H1 (cell line): ENCODE measurements around the gene TFG. TPM values are rescaled to one million over a fixed set of nuclear protein-coding genes. Genes with fewer than 3 reads are reported as not detected.

Experiments used
- CTCF ChIA-PET: fragments of 300-600 bp; sonication (Branson Sonifier 250); formaldehyde crosslinking; loops from one replicate; lab custom pipeline; 2021; ENCODE audit not compliant: partially characterized antibody; lab: Charles Lee
- POLR2A ChIA-PET: fragments of 300-600 bp; sonication (Branson Sonifier 250); formaldehyde crosslinking; loops from one replicate; lab custom pipeline; 2021; ENCODE audit warnings: inconsistent platforms; ENCODE audit not compliant: partially characterized antibody; lab: Charles Lee
- DNase-seq, 2 experiments: peaks; one replicate each; pipeline versions ENCODE4 v3.0.0 to v3.0.0-alpha.2; 2010 to 2022; ENCODE audit warnings: low spot score in 2 of 2, low read depth in 1 of 2, mixed read lengths in 1 of 2
- FAIRE-seq: peaks from 2 replicates; lab custom pipeline; 2011; peaks lifted over from hg19 to GRCh38; lab: Jason Lieb, UNC
- H2AFZ ChIP-seq: 2 replicates; pipeline ENCODE4 v1.8.1; 2012; ENCODE audit warnings: low read length, inconsistent platforms
- H2AK5ac ChIP-seq: 2 replicates; pipeline ENCODE4 v1.6.1; 2013; ENCODE audit warnings: low read depth, low read length
- H2BK120ac ChIP-seq: replicated peaks from 2 replicates; pipeline ENCODE3; 2013; ENCODE audit warnings: low read depth, low read length, inconsistent platforms
- H2BK12ac ChIP-seq: 2 replicates; pipeline ENCODE4 v1.6.1; 2013; ENCODE audit warnings: low read depth, low read length
- H2BK15ac ChIP-seq: 2 replicates; pipeline ENCODE4 v1.6.1; 2013; ENCODE audit warnings: low read length
- H2BK20ac ChIP-seq: 2 replicates; pipeline ENCODE4 v1.6.1; 2013; ENCODE audit warnings: low read length
- H2BK5ac ChIP-seq: 2 replicates; pipeline ENCODE4 v1.6.1; 2013; ENCODE audit warnings: low read depth, low read length
- H3K14ac ChIP-seq: 2 replicates; pipeline ENCODE4 v1.6.1; 2013; ENCODE audit warnings: inconsistent platforms; ENCODE audit not compliant: insufficient read length
- H3K18ac ChIP-seq: 2 replicates; pipeline ENCODE4 v1.6.1; 2013; ENCODE audit warnings: low read length; ENCODE audit errors: extremely low read depth
- H3K23ac ChIP-seq: 2 replicates; pipeline ENCODE4 v1.6.1; 2013; ENCODE audit warnings: inconsistent platforms; ENCODE audit not compliant: insufficient read length
- H3K23me2 ChIP-seq: 2 replicates; pipeline ENCODE4 v1.6.1; 2013; ENCODE audit warnings: low read depth, low read length
- H3K27ac ChIP-seq: 2 replicates; pipeline ENCODE4 v1.6.1; 2011; ENCODE audit warnings: low read depth, low read length, inconsistent platforms
- H3K27me3 ChIP-seq, 4 experiments: replicated peaks in 1 of 4; 1 replicate in 1 of 4; 2 replicates in 3 of 4; pipeline versions ENCODE4 v1.6.1 to v1.8.1; 2011 to 2013; ENCODE audit warnings: low read length in 3 of 4, mild to moderate bottlenecking in 3 of 4, inconsistent platforms in 2 of 4, mixed read lengths in 2 of 4, moderate library complexity in 1 of 4; ENCODE audit not compliant: control insufficient read depth in 3 of 4, insufficient read depth in 3 of 4; ENCODE audit errors: extremely low read depth in 1 of 4
- H3K36me3 ChIP-seq, 4 experiments: 2 replicates each; pipeline versions ENCODE4 v1.6.1 to v1.8.1; 2011 to 2013; ENCODE audit warnings: mild to moderate bottlenecking in 4 of 4, low read length in 3 of 4, moderate library complexity in 2 of 4, control low read depth in 1 of 4, inconsistent platforms in 1 of 4; ENCODE audit not compliant: insufficient read depth in 4 of 4, control insufficient read depth in 2 of 4
- H3K4ac ChIP-seq: replicated peaks from 2 replicates; pipeline ENCODE3; 2013; ENCODE audit warnings: low read length, low read depth, mixed read lengths, inconsistent platforms; ENCODE audit not compliant: insufficient read length
- H3K4me1 ChIP-seq, 4 experiments: replicated peaks in 1 of 4; 1 replicate in 1 of 4; 2 replicates in 3 of 4; pipeline versions ENCODE4 v1.6.1 to v1.8.1; 2011 to 2013; ENCODE audit warnings: low read length in 3 of 4, inconsistent platforms in 2 of 4, mixed read lengths in 1 of 4; ENCODE audit not compliant: insufficient read depth in 4 of 4, control insufficient read depth in 3 of 4
- H3K4me2 ChIP-seq, 2 experiments: 2 replicates each; pipeline versions ENCODE4 v1.6.1 to v1.8.1; 2011 to 2013; ENCODE audit warnings: low read depth in 2 of 2, low read length in 2 of 2, control low read depth in 1 of 2, inconsistent platforms in 1 of 2, mild to moderate bottlenecking in 1 of 2; ENCODE audit not compliant: insufficient read depth in 1 of 2
- H3K4me3 ChIP-seq, 4 experiments: fragments of 200-600, 300-600 bp in 1 of 4; sonication (generic), shearing (Covaris generic), sonication (Bioruptor Twin) in 1 of 4; 2 replicates each; pipeline versions ENCODE4 v1.5.1 to v1.8.1; 2011 to 2016; ENCODE audit warnings: low read length in 4 of 4, low read depth in 3 of 4, control low read depth in 2 of 4, inconsistent platforms in 2 of 4, mild to moderate bottlenecking in 2 of 4, mixed read lengths in 1 of 4, moderate library complexity in 1 of 4; ENCODE audit not compliant: insufficient read depth in 2 of 4; ENCODE audit errors: extremely low read depth in 1 of 4
- H3K56ac ChIP-seq: replicated peaks from 2 replicates; pipeline ENCODE3; 2013; ENCODE audit warnings: low read depth, mild to moderate bottlenecking, mixed read lengths, low read length, inconsistent platforms; ENCODE audit not compliant: insufficient read length
- H3K79me1 ChIP-seq: 2 replicates; pipeline ENCODE4 v1.6.1; 2013; ENCODE audit warnings: low read depth, low read length, control low read depth
- H3K79me2 ChIP-seq, 2 experiments: 2 replicates each; pipeline versions ENCODE4 v1.6.1 to v1.8.1; 2012 to 2013; ENCODE audit warnings: low read length in 2 of 2, mild to moderate bottlenecking in 2 of 2, inconsistent platforms in 1 of 2; ENCODE audit not compliant: insufficient read depth in 2 of 2, control insufficient read depth in 1 of 2
- H3K9ac ChIP-seq, 4 experiments: replicated peaks in 1 of 4; 1 replicate in 1 of 4; 2 replicates in 3 of 4; pipeline versions ENCODE4 v1.6.1 to v1.8.1; 2011 to 2013; ENCODE audit warnings: low read depth in 3 of 4, low read length in 3 of 4, control low read depth in 2 of 4, mild to moderate bottlenecking in 2 of 4, moderate library complexity in 2 of 4, inconsistent platforms in 1 of 4; ENCODE audit errors: extremely low read depth in 1 of 4
- H3K9me3 ChIP-seq, 2 experiments: 2 replicates each; pipeline versions ENCODE4 v1.6.1 to v1.8.1; 2012 to 2013; ENCODE audit warnings: mild to moderate bottlenecking in 2 of 2, moderate library complexity in 2 of 2, control low read depth in 1 of 2, inconsistent platforms in 1 of 2, low read depth in 1 of 2, low read length in 1 of 2, mixed read lengths in 1 of 2; ENCODE audit not compliant: insufficient read depth in 2 of 2
- H4K20me1 ChIP-seq, 2 experiments: replicated peaks in 1 of 2; 2 replicates each; pipeline versions ENCODE3 to v1.8.1; 2011 to 2013; ENCODE audit warnings: inconsistent platforms in 2 of 2, low read length in 2 of 2, mild to moderate bottlenecking in 1 of 2; ENCODE audit not compliant: insufficient read depth in 2 of 2, control insufficient read depth in 1 of 2
- H4K5ac ChIP-seq: 2 replicates; pipeline ENCODE4 v1.6.1; 2013; ENCODE audit warnings: low read length, low read depth, mixed read lengths, inconsistent platforms; ENCODE audit not compliant: insufficient read length
- H4K8ac ChIP-seq: 2 replicates; pipeline ENCODE4 v1.8.0; 2013; ENCODE audit warnings: mild to moderate bottlenecking, moderate library complexity, low read length, inconsistent platforms; ENCODE audit not compliant: insufficient read depth; ENCODE audit errors: extremely low read depth
- H4K91ac ChIP-seq: replicated peaks from 2 replicates; pipeline ENCODE3; 2013; ENCODE audit warnings: low read length, mixed read lengths, inconsistent platforms; ENCODE audit not compliant: insufficient read length
- EP300 ChIP-seq, 2 experiments: IDR thresholded peaks; 1 replicate in 1 of 2; 2 replicates in 1 of 2; pipeline ENCODE4 v1.6.1; 2011 to 2012; ENCODE audit warnings: low read depth in 2 of 2, low read length in 2 of 2, mild to moderate bottlenecking in 2 of 2, borderline replicate concordance in 1 of 2, inconsistent platforms in 1 of 2, moderate library complexity in 1 of 2
- HDAC6 ChIP-seq: IDR thresholded peaks from one replicate; pipeline ENCODE4 v1.7.1; 2012; ENCODE audit warnings: low read depth, mild to moderate bottlenecking, inconsistent platforms, low read length, moderate library complexity
- KDM1A ChIP-seq: fragments of 200-600, 300-600 bp; sonication (generic); IDR thresholded peaks from 2 replicates; pipeline ENCODE4 v1.7.1; 2016; ENCODE audit warnings: mild to moderate bottlenecking, low read length, borderline replicate concordance
- RFX5 ChIP-seq: IDR thresholded peaks from 2 replicates; pipeline ENCODE4 v1.6.1; 2011; ENCODE audit warnings: low read depth, low read length, improper control_type of control experiment, borderline replicate concordance
- SIN3A ChIP-seq, 2 experiments: IDR thresholded peaks in 1 of 2; conservative IDR thresholded peaks in 1 of 2; 2 replicates each; pipeline ENCODE4 v1.6.1; 2011 to 2012; ENCODE audit warnings: low read length in 2 of 2, improper control_type of control experiment in 1 of 2, low read depth in 1 of 2, mild to moderate bottlenecking in 1 of 2
- SRF ChIP-seq: IDR thresholded peaks from 2 replicates; pipeline ENCODE4 v1.6.1; 2011; ENCODE audit warnings: mild to moderate bottlenecking, low read depth, low read length, moderate library complexity
- TAF1 ChIP-seq: IDR thresholded peaks from 2 replicates; pipeline ENCODE4 v1.6.1; 2011; ENCODE audit warnings: mild to moderate bottlenecking, low read depth, low read length
- TCF12 ChIP-seq: IDR thresholded peaks from 2 replicates; pipeline ENCODE4 v1.6.1; 2011; ENCODE audit warnings: low read depth, mild to moderate bottlenecking, low read length
- USF2 ChIP-seq: IDR thresholded peaks from 2 replicates; pipeline ENCODE4 v1.6.1; 2011; ENCODE audit warnings: low read length, improper control_type of control experiment
- WGBS, 2 experiments: shearing (Covaris generic) in 1 of 2; methylation state at CpG; one replicate each; pipeline versions ENCODE4 v1.1.6 to v1.1.7; 2013 to 2015; ENCODE audit warnings: low lambda C conversion rate in 2 of 2, mixed read lengths in 2 of 2, inconsistent platforms in 1 of 2, low coverage in 1 of 2, missing lambda C conversion rate in 1 of 2; ENCODE audit not compliant: insufficient replicate concordance in 2 of 2, insufficient coverage in 1 of 2, insufficient read length in 1 of 2; ENCODE audit errors: extremely low coverage in 1 of 2, missing lambda C conversion rate in 1 of 2; 5-methylcytosine and 5-hydroxymethylcytosine counted together
- polyA plus RNA-seq, 7 experiments: library from polyadenylated mRNA; depleted of rRNA in 3 of 7; stranded (reverse) in 5 of 7; unstranded in 2 of 7; fragments of >200 nt in 5 of 7; fragments of 200-250 nt in 2 of 7; gene quantifications; 1 replicate in 5 of 7; 2 replicates in 1 of 7; 4 replicates in 1 of 7; pipeline versions ENCODE4 v1.2.1 to v1.2.3, GENCODE V29; 2011 to 2013; ENCODE audit warnings: missing spikeins in 2 of 7, mixed read lengths in 2 of 7
- total RNA-seq: library from RNA; stranded (reverse); fragmentation: NEBNext Ultra II Directional; extraction: Animal tissue kit (Norgen Biotek cat#: 25700); gene quantifications from 2 replicates; pipeline ENCODE4 v1.2.1, GENCODE V29; 2021

The TFG gene
- total and polyA plus RNA-seq, 2 of the 8 experiments (the other 6 are each of a cell fraction or from before 2014, with no cell fraction given), result 81.9 to 98.4 TPM

DNA sequence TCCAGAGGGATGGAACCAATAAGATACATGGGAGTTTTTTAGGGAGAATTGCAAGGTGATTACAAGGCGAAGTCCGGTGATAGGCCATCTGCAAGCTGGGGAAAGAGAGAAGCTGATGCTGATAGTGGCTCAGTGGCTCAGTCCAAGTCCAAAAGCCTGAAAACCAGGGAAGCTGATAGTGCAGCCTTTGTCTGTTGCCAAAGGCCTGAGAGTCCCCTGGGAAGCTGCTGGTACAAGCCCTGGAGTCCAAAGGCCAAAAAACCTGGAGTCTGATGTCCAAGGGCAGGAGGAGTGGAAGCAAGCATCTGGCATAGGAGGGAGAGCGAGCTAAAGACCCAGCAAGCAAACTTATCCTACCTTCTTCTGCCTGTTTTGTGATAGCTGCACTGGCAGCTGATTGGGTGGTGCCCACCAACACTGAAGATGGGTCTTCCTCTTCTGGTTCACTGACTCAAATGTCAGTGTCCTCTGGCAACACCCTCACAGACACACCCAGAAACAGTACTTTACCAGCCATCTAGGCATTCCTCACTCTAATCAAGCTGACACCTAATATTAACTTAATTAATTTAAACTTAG lies 16.7 kb downstream of the TFG start:
- POLR2A ChIA-PET, result interaction anchor here (0.8 to 2.7 kb wide), 4 partner anchors 10 to 315 kb away, joined by 3 to 14 read pairs (median 6); partner anchors contain the start of gene TFG
- no peak for FAIRE-seq
- WGBS, 2 experiments, result 94% methylated on average over 3 of the region's 3 CpGs; no CpG with 5 or more reads in 1 of the 2 experiments
- no peak for TF ChIP-seq EP300 (IDR thresholded peaks at IDR 0.05; ENCODE audit: borderline replicate concordance in 1 of 2, low read depth in 2 of 2, low read length in 2 of 2)
- no peak for TF ChIP-seq SRF
- TF ChIP-seq RFX5, result no peak
- no peak for TF ChIP-seq TAF1
- TF ChIP-seq SIN3A (conservative IDR thresholded peaks at IDR 0.05 in 1 of 2, IDR thresholded peaks at IDR 0.05 in 1 of 2; ENCODE audit: low read depth in 1 of 2, low read length in 2 of 2), result no peak
- no peak for TF ChIP-seq USF2
- TF ChIP-seq HDAC6, result no peak
- TF ChIP-seq TCF12, result no peak
- TF ChIP-seq KDM1A, result no peak

More for the DNA sequence above, 16.7 kb downstream of the TFG start:
- H3K9me3 ChIP-seq, result no peaks in the 10 kb centered on the region
- no peak overlapping the region for H2AK5ac ChIP-seq
- H3K9ac ChIP-seq, result no peak overlapping the region
- H4K91ac ChIP-seq, result no peak overlapping the region
- peaks cover 0 to 44% of the 10 kb centered on the region in 2 experiments; a peak in 2 of 4 replicates for H3K79me2 ChIP-seq
- no peak overlapping the region for H2AFZ ChIP-seq
- H4K5ac ChIP-seq, result no peak overlapping the region
- H2BK120ac ChIP-seq, result no peak overlapping the region
- H3K79me1 ChIP-seq, result no peaks in the 10 kb centered on the region
- no peaks in the 10 kb centered on the region for H3K23me2 ChIP-seq
- no peak overlapping the region for H3K18ac ChIP-seq
- CTCF ChIA-PET, result interaction anchor here (1.0 to 2.3 kb wide), 5 partner anchors 10 to 263 kb away, joined by 3 to 9 read pairs (median 5); no protein-coding TSS in a partner anchor
- H3K4me3 ChIP-seq, result no peak overlapping the region
- peaks cover under 1 to 1% of the 10 kb centered on the region in 2 experiments for H4K20me1 ChIP-seq
- H3K23ac ChIP-seq, result no peak overlapping the region
- no peak overlapping the region for H2BK12ac ChIP-seq
- H3K36me3 ChIP-seq, result peaks cover 2 to 49% (median 16%) of the 10 kb centered on the region in 4 experiments; a peak in 6 of 8 replicates
- DNase-seq, result no peak
- H4K8ac ChIP-seq, result no peak overlapping the region
- H2BK20ac ChIP-seq, result no peak overlapping the region
- no peak overlapping the region for H3K56ac ChIP-seq
- H2BK15ac ChIP-seq, result no peak overlapping the region
- H3K4me2 ChIP-seq, result no peak overlapping the region
- H3K4me1 ChIP-seq, result peaks cover 0 to 4% (median 1%) of the 10 kb centered on the region in 4 experiments; a peak in 2 of 7 replicates
- H2BK5ac ChIP-seq, result no peak overlapping the region
- no peak overlapping the region for H3K4ac ChIP-seq
- no peak overlapping the region for H3K27ac ChIP-seq
- H3K14ac ChIP-seq, result no peak overlapping the region
- no peaks in the 10 kb centered on the region for H3K27me3 ChIP-seq
